Measurements from ENCODE around the gene SLC25A21. TPM values are rescaled to one million over a fixed set of nuclear protein-coding genes. Genes with fewer than 3 reads are reported as not detected.
A peak's percentile ranks its signal among the peaks of the same experiment; 100 is the strongest.
"Not testable (repeated sequence)": the region's sequence is repeated elsewhere in the genome, so short reads cannot be mapped to it uniquely, and the experiment has no call there.

Gene SLC25A21
- total RNA-seq, 1 experiment from 2014 or later, result 1.4 TPM

- Mint-ChIP-seq H3K9me3 (ENCODE audit: unreplicated experiment) (no peaks in the 10 kb centered on the region), H3K27me3 (ENCODE audit: insufficient read depth, unreplicated experiment) (no peaks in the 10 kb centered on the region), H3K36me3 (ENCODE audit: insufficient read depth, unreplicated experiment) (no peaks in the 10 kb centered on the region), H3K4me1 (ENCODE audit: insufficient read depth, unreplicated experiment) (peaks cover 34% of the 10 kb centered on the region), H3K27ac (ENCODE audit: low read depth, unreplicated experiment) (no peak overlapping the region), H3K4me3 (ENCODE audit: unreplicated experiment) (no peak overlapping the region)
- ChIA-PET POLR2A (interaction anchor here (0.6 kb wide), 2 partner anchors 46 to 68 kb away, joined by 3 read pairs; no protein-coding TSS in a partner anchor), CTCF (no interaction called here)
- no TSS peak for BruUV-seq (replicated peaks)
- TF ChIP-seq CTCF (IDR thresholded peaks at IDR 0.05; ENCODE audit: unreplicated experiment), result no peak
- DNase-seq (ENCODE audit: unreplicated experiment), result peak; percentile 23
- intact Hi-C loops (cut with micrococcal nuclease), result no loop called here
Measured at GRCh38 chr14:36818794-36819384, 353.5 kb downstream of the SLC25A21 start.

DNA sequence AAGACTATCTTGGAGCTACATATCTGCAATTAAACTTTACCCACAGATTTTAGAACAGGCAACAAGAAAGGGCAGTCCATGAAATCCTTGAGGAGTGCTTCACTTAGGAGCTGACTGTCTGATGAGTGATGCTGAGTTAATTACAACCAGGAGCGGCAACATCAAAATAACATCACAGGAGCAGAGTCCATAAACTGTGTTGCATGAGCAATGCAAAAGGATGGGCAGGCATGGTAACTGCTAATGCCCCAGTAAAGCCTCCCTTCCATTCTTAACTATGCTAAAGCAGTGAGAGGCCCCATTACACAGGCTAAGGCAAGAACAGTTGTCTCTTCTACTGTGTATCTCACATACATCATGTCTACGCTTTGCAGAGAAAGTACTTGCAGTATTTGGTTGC is 354.2 kb downstream of the SLC25A21 start:
- BruUV-seq (replicated peaks), result no TSS peak
- no peaks in the 10 kb centered on the region for H3K9me3 Mint-ChIP-seq (ENCODE audit: unreplicated experiment)
- no peaks in the 10 kb centered on the region for H3K27me3 Mint-ChIP-seq (ENCODE audit: insufficient read depth, unreplicated experiment)
- DNase-seq (ENCODE audit: unreplicated experiment), result no peak
- no peak overlapping the region for H3K4me3 Mint-ChIP-seq (ENCODE audit: unreplicated experiment)
- POLR2A ChIA-PET, result no interaction called here
- no peak for TF ChIP-seq CTCF (IDR thresholded peaks at IDR 0.05; ENCODE audit: unreplicated experiment)
- intact Hi-C loops (cut with micrococcal nuclease), result no loop called here
- no peak overlapping the region for H3K27ac Mint-ChIP-seq (ENCODE audit: low read depth, unreplicated experiment)
- peaks cover 34% of the 10 kb centered on the region for H3K4me1 Mint-ChIP-seq (ENCODE audit: insufficient read depth, unreplicated experiment)
- CTCF ChIA-PET, result interaction anchor here (0.5 kb wide), 1 partner anchor 14 kb away, joined by 3 read pairs; no protein-coding TSS in a partner anchor
- no peaks in the 10 kb centered on the region for H3K36me3 Mint-ChIP-seq (ENCODE audit: insufficient read depth, unreplicated experiment)

DNA sequence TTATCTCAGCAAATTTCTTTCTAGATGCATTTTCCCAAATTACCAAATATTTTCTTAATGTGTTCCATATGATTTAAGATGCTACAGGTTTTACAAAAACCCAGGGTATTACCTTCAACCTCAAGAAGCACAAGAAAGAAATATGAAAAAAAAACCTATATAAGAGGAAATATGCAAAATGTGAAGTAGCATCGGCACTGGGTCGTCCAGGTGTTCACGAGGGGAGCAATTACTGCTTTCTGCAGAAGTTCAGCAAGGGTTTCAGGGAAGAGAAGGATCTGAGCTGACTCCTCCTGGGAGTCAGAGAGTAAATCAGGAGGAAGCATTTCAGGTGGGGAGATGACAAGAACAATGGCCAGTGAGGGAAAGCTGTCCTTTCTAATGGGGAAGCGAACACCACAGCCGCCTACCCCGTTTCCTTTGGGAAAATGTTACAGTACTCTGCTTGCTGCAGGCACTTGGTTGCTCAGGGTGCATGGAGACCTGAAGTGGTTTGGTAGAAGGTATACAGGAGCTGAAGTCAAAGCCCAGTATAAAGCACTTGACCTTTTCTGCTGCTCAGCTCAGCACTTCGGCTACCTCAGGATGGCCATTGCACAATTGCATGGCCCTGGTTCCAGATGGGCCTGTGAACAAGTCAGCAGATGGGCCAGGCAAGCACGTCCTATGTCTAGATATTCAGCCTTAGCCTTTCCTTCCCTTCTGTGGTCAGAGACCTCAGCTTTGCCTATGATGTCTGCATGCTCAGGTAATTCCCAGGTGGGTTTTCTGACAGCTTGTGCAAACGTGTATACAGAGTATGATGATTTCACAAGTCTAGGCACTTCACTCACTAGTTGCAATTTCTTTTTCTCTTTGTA is 355.1 kb downstream of the SLC25A21 start:
- no peak overlapping the region for H3K4me3 Mint-ChIP-seq (ENCODE audit: unreplicated experiment)
- intact Hi-C loops (cut with micrococcal nuclease), result no loop called here
- H3K27ac Mint-ChIP-seq (ENCODE audit: low read depth, unreplicated experiment), result no peak overlapping the region
- POLR2A ChIA-PET, result no interaction called here
- CTCF ChIA-PET, result interaction anchor here (0.6 kb wide), 1 partner anchor 44 kb away, joined by 6 read pairs; no protein-coding TSS in a partner anchor
- no peaks in the 10 kb centered on the region for H3K9me3 Mint-ChIP-seq (ENCODE audit: unreplicated experiment)
- no peaks in the 10 kb centered on the region for H3K27me3 Mint-ChIP-seq (ENCODE audit: insufficient read depth, unreplicated experiment)
- TF ChIP-seq CTCF (IDR thresholded peaks at IDR 0.05; ENCODE audit: unreplicated experiment), result no peak
- H3K4me1 Mint-ChIP-seq (ENCODE audit: insufficient read depth, unreplicated experiment), result peaks cover 34% of the 10 kb centered on the region
- no peaks in the 10 kb centered on the region for H3K36me3 Mint-ChIP-seq (ENCODE audit: insufficient read depth, unreplicated experiment)
- no TSS peak for BruUV-seq (replicated peaks)
- DNase-seq (ENCODE audit: unreplicated experiment), result no peak

- BruUV-seq (replicated peaks), result no TSS peak
- Mint-ChIP-seq H3K27me3 (ENCODE audit: insufficient read depth, unreplicated experiment) (no peaks in the 10 kb centered on the region), H3K36me3 (ENCODE audit: insufficient read depth, unreplicated experiment) (no peaks in the 10 kb centered on the region), H3K9me3 (ENCODE audit: unreplicated experiment) (no peaks in the 10 kb centered on the region), H3K4me3 (ENCODE audit: unreplicated experiment) (no peak overlapping the region), H3K4me1 (ENCODE audit: insufficient read depth, unreplicated experiment) (peaks cover 34% of the 10 kb centered on the region), H3K27ac (ENCODE audit: low read depth, unreplicated experiment) (no peak overlapping the region)
- no peak for DNase-seq (ENCODE audit: unreplicated experiment)
- CTCF ChIA-PET, result no interaction called here
- intact Hi-C loops (cut with micrococcal nuclease), result no loop called here
- no peak for TF ChIP-seq CTCF (IDR thresholded peaks at IDR 0.05; ENCODE audit: unreplicated experiment)
- POLR2A ChIA-PET, result interaction anchor here (0.5 kb wide), 1 partner anchor 43 kb away, joined by 3 read pairs; no protein-coding TSS in a partner anchor
Measured at GRCh38 chr14:36816481-36816880, 355.9 kb downstream of the SLC25A21 start.

DNA sequence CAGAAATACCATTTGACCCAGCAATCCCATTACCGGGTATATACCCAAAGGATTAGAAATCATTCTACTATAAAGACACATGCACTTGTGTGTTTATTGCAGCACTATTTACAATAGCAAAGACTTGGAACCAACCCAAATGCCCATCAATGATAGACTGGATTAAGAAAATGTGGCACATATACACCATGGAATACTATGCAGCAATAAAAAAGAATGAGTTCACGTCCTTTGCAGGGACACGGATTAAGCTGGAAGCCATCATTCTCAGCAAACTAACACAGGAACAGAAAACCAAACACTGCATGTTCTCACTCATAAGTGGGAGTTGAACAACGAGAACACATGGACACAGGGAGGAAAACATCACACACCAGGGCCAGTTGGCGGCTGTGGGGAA is 357.6 kb downstream of the SLC25A21 start:
- BruUV-seq (replicated peaks); H3K27me3 Mint-ChIP-seq (ENCODE audit: insufficient read depth, unreplicated experiment); DNase-seq (ENCODE audit: unreplicated experiment); H3K4me3 Mint-ChIP-seq (ENCODE audit: unreplicated experiment); POLR2A ChIA-PET; H3K27ac Mint-ChIP-seq (ENCODE audit: low read depth, unreplicated experiment); H3K9me3 Mint-ChIP-seq (ENCODE audit: unreplicated experiment); H3K36me3 Mint-ChIP-seq (ENCODE audit: insufficient read depth, unreplicated experiment); intact Hi-C loops (cut with micrococcal nuclease); CTCF ChIA-PET: not testable (repeated sequence)
- peaks cover 19% of the 10 kb centered on the region for H3K4me1 Mint-ChIP-seq (ENCODE audit: insufficient read depth, unreplicated experiment)

All from MCF 10A (cell line).